HepG2 (cell line): ENCODE measurements around the gene KCTD13. TPM values are rescaled to one million over a fixed set of nuclear protein-coding genes. Genes with fewer than 3 reads are reported as not detected.
A peak's percentile ranks its signal among the peaks of the same experiment; 100 is the strongest.

Experiments used
- ATM ChIP-seq: fragments of 450-650 bp; IDR thresholded peaks from 2 replicates; pipeline ENCODE4 v1.7.1; 2017; ENCODE audit warnings: mild to moderate bottlenecking, borderline replicate concordance
- CENPT ChIP-seq: sonication (generic); formaldehyde crosslinking; IDR thresholded peaks from 2 replicates; pipeline ENCODE4 v1.8.0; 2022; ENCODE audit warnings: low read depth, mild to moderate bottlenecking, moderate library complexity, missing genetic modification reagents
- HOXA5 ChIP-seq: sonication (generic); formaldehyde crosslinking; IDR thresholded peaks from 2 replicates; pipeline ENCODE4 v1.4.0; 2020; ENCODE audit warnings: missing genetic modification reagents
- NFKB2 ChIP-seq: sonication (generic); formaldehyde crosslinking; IDR thresholded peaks from 2 replicates; pipeline ENCODE4 v1.4.0; 2020; ENCODE audit warnings: missing genetic modification reagents, borderline replicate concordance
- NONO ChIP-seq, 2 experiments: fragments of 450-650 bp in 1 of 2; sonication (generic) in 1 of 2; formaldehyde crosslinking in 1 of 2; IDR thresholded peaks in 1 of 2; conservative IDR thresholded peaks in 1 of 2; 2 replicates each; pipeline versions ENCODE4 v1.6.1 to v1.8.0; 2017 to 2022; ENCODE audit warnings: mild to moderate bottlenecking in 1 of 2, missing genetic modification reagents in 1 of 2, moderate library complexity in 1 of 2
- NR2F1 ChIP-seq, 2 experiments: fragments of 450-650 bp in 1 of 2; formaldehyde crosslinking in 1 of 2; IDR thresholded peaks; 2 replicates each; pipeline versions ENCODE4 v1.5.0 to v1.6.1; 2016 to 2020; ENCODE audit warnings: mild to moderate bottlenecking in 1 of 2, missing compliant biosample characterization in 1 of 2, missing genetic modification reagents in 1 of 2, moderate library complexity in 1 of 2
- REL ChIP-seq: sonication (generic); formaldehyde crosslinking; conservative IDR thresholded peaks from 2 replicates; pipeline ENCODE4 v1.8.0; 2022; ENCODE audit warnings: mild to moderate bottlenecking, missing genetic modification reagents, moderate library complexity
- ZNF101 ChIP-seq: sonication (generic); formaldehyde crosslinking; IDR thresholded peaks from 2 replicates; pipeline ENCODE4 v1.4.0; 2020; ENCODE audit warnings: mild to moderate bottlenecking, low read depth, missing genetic modification reagents, borderline replicate concordance
- ZNF557 ChIP-seq: sonication (generic); formaldehyde crosslinking; IDR thresholded peaks from 2 replicates; pipeline ENCODE4 v1.4.0; 2020; ENCODE audit warnings: missing genetic modification reagents
- ZNF619 ChIP-seq: sonication (generic); formaldehyde crosslinking; IDR thresholded peaks from 2 replicates; pipeline ENCODE4 v1.4.0; 2020; ENCODE audit warnings: mild to moderate bottlenecking, missing genetic modification reagents
- ZNF7 ChIP-seq: IDR thresholded peaks from 2 replicates; pipeline ENCODE4 v1.6.1; 2016; ENCODE audit warnings: missing biosample characterization, missing genetic modification reagents
- ZNF839 ChIP-seq: sonication (generic); formaldehyde crosslinking; IDR thresholded peaks from 2 replicates; pipeline ENCODE4 v1.4.0; 2020; ENCODE audit warnings: missing genetic modification reagents, mild to moderate bottlenecking, borderline replicate concordance
- polyA plus RNA-seq, 8 experiments: library from polyadenylated mRNA; depleted of rRNA in 3 of 8; stranded (reverse) in 7 of 8; unstranded in 1 of 8; fragments of >200 nt; fragmentation: Illumina TruSeq in 4 of 8; extraction: Trizol in 4 of 8; gene quantifications; 2 replicates each; pipeline versions ENCODE4 v1.2.1 to v1.2.3, GENCODE V29; 2011 to 2016; ENCODE audit warnings: low read depth in 4 of 8, missing spikeins in 1 of 8, mixed read lengths in 1 of 8; ENCODE audit not compliant: insufficient read depth in 1 of 8
- total RNA-seq, 5 experiments: library from RNA; depleted of rRNA; stranded (reverse); fragments of >200 nt; fragmentation: Illumina TruSeq; extraction: Trizol; gene quantifications; 2 replicates each; pipeline ENCODE4 v1.2.3, GENCODE V29; 2016; ENCODE audit warnings: low read depth in 1 of 5
- TF ChIP-seq, protein P1 (sequence below): sonication (generic); formaldehyde crosslinking; IDR thresholded peaks from 2 replicates; pipeline ENCODE4 v1.5.0; 2020; ENCODE audit warnings: mild to moderate bottlenecking, missing genetic modification reagents, borderline replicate concordance
- TF ChIP-seq, protein P2 (sequence below): sonication (generic); formaldehyde crosslinking; IDR thresholded peaks from 2 replicates; pipeline ENCODE4 v1.5.1; 2020; ENCODE audit warnings: missing genetic modification reagents, mild to moderate bottlenecking, borderline replicate concordance
- TF ChIP-seq, protein P3 (sequence below): sonication (generic); formaldehyde crosslinking; IDR thresholded peaks from 2 replicates; pipeline ENCODE4 v1.5.1; 2020; ENCODE audit warnings: mild to moderate bottlenecking, missing genetic modification reagents, moderate library complexity
- TF ChIP-seq, protein P4 (sequence below): sonication (generic); formaldehyde crosslinking; IDR thresholded peaks from 2 replicates; pipeline ENCODE4 v1.5.1; 2020; ENCODE audit warnings: missing genetic modification reagents, mild to moderate bottlenecking, borderline replicate concordance

KCTD13 gene
- total and polyA plus RNA-seq, 2 of the 13 experiments (the other 11 are each of a cell fraction or from before 2014, with no cell fraction given), result 6.3 to 14.7 TPM

DNA sequence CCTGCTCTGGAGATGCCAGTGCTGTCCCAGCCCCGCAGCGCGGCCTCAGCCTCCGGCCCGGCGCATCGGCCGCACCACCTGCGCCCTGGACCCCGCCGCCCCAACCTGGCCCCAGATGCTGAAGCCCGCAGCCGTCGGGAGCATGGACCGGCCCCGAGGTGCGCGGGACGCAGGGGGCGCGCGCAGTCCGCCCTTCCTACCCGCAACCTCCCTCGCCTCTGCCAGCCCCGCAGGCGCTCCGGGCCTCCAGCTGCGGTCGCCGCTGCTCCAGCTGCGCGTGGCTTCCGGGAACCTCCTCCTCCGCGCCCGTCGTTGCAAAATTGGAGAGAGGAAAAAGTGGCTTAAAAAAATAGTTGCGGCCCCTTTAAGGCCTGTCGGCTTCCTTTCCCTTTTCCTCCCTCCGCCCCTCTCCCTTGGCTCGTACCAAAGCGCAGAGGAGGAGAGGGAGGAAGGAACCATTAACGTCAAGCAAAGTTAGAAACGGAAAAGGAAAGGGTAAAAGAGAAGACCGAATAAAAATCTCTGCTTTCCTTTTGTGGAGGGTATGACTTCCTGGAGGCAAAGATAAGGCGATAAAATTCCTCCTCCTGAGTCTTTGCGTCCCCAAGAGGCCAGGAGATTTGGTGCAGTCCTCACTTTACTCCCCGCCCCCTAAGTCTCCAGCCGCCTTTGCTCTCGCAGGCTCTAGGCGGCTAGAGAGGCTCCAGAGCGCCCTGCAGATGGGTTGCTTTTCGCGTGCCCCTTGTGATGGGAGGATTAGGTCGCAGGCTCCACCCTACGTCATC, 63.0 kb downstream of the KCTD13 start, which contains the start of gene CDIPT (continued):
- TF ChIP-seq, protein P1, sequence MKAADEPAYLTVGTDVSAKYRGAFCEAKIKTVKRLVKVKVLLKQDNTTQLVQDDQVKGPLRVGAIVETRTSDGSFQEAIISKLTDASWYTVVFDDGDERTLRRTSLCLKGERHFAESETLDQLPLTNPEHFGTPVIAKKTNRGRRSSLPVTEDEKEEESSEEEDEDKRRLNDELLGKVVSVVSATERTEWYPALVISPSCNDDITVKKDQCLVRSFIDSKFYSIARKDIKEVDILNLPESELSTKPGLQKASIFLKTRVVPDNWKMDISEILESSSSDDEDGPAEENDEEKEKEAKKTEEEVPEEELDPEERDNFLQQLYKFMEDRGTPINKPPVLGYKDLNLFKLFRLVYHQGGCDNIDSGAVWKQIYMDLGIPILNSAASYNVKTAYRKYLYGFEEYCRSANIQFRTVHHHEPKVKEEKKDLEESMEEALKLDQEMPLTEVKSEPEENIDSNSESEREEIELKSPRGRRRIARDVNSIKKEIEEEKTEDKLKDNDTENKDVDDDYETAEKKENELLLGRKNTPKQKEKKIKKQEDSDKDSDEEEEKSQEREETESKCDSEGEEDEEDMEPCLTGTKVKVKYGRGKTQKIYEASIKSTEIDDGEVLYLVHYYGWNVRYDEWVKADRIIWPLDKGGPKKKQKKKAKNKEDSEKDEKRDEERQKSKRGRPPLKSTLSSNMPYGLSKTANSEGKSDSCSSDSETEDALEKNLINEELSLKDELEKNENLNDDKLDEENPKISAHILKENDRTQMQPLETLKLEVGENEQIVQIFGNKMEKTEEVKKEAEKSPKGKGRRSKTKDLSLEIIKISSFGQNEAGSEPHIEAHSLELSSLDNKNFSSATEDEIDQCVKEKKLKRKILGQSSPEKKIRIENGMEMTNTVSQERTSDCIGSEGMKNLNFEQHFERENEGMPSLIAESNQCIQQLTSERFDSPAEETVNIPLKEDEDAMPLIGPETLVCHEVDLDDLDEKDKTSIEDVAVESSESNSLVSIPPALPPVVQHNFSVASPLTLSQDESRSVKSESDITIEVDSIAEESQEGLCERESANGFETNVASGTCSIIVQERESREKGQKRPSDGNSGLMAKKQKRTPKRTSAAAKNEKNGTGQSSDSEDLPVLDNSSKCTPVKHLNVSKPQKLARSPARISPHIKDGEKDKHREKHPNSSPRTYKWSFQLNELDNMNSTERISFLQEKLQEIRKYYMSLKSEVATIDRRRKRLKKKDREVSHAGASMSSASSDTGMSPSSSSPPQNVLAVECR (CRISPR knock-in tag), result peak; percentile 95
- TF ChIP-seq ZNF619 (CRISPR knock-in tag) (no peak), NONO (IDR thresholded peaks at IDR 0.05) (peak; percentile 99), NONO (CRISPR knock-in tag; conservative IDR thresholded peaks at IDR 0.05) (peak; percentile 89), NR2F1 (CRISPR knock-in tag; IDR thresholded peaks at IDR 0.05) (peak in 1 of 2 experiments; percentile 74; a peak in 2 of 4 replicates), ZNF7 (CRISPR knock-in tag) (no peak), REL (CRISPR knock-in tag) (0 out of 2 replicates have a peak, but pooled peaks have one; percentile 48), CENPT (CRISPR knock-in tag) (peak; percentile 26; the same call in 1 of the 2 replicates), ZNF101 (no peak), HOXA5 (CRISPR knock-in tag) (0 out of 2 replicates have a peak, but pooled peaks have one; percentile 43), NFKB2 (no peak; the same call in none of the 2 replicates), ZNF557 (CRISPR knock-in tag) (no peak), ATM (no peak), ZNF839 (CRISPR knock-in tag) (no peak; the same call in 1 of the 2 replicates)
- TF ChIP-seq, protein P2, sequence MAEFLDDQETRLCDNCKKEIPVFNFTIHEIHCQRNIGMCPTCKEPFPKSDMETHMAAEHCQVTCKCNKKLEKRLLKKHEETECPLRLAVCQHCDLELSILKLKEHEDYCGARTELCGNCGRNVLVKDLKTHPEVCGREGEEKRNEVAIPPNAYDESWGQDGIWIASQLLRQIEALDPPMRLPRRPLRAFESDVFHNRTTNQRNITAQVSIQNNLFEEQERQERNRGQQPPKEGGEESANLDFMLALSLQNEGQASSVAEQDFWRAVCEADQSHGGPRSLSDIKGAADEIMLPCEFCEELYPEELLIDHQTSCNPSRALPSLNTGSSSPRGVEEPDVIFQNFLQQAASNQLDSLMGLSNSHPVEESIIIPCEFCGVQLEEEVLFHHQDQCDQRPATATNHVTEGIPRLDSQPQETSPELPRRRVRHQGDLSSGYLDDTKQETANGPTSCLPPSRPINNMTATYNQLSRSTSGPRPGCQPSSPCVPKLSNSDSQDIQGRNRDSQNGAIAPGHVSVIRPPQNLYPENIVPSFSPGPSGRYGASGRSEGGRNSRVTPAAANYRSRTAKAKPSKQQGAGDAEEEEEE (CRISPR knock-in tag), result no peak
- TF ChIP-seq, protein P3, sequence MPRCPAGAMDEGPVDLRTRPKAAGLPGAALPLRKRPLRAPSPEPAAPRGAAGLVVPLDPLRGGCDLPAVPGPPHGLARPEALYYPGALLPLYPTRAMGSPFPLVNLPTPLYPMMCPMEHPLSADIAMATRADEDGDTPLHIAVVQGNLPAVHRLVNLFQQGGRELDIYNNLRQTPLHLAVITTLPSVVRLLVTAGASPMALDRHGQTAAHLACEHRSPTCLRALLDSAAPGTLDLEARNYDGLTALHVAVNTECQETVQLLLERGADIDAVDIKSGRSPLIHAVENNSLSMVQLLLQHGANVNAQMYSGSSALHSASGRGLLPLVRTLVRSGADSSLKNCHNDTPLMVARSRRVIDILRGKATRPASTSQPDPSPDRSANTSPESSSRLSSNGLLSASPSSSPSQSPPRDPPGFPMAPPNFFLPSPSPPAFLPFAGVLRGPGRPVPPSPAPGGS, result no peak; the same call in 1 of the 2 replicates
- TF ChIP-seq, protein P4, sequence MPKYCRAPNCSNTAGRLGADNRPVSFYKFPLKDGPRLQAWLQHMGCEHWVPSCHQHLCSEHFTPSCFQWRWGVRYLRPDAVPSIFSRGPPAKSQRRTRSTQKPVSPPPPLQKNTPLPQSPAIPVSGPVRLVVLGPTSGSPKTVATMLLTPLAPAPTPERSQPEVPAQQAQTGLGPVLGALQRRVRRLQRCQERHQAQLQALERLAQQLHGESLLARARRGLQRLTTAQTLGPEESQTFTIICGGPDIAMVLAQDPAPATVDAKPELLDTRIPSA (CRISPR knock-in tag), result no peak
